CD4-positive, alpha-beta T cell treated with Interleukin-4 for 1 hour (primary cell): ENCODE results near the gene AFP.

Experiments used
- DNase-seq, 2 donors: peaks; one replicate each; pipeline ENCODE4 v3.0.0-alpha.2; 2020 to 2022

AFP gene

DNA sequence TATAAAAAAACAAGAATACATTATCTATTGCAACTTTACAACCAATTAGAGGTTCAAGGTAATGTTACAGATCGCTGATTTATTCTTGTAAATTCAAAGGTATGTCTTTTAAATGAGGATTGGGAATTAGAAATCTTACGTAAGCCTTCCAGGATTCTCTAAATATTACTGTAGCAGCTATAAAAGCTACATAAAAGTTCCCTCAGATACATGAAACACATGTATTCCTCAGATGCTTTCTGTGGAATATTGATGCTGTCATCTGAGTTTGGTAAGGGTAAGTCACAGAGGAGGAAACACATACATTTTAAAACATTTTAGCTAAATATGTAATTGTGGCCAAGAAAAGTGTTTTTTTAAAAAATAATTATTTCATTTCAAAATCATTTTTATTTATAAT lies 3.4 kb downstream of the AFP start:
- no peak for DNase-seq

DNA sequence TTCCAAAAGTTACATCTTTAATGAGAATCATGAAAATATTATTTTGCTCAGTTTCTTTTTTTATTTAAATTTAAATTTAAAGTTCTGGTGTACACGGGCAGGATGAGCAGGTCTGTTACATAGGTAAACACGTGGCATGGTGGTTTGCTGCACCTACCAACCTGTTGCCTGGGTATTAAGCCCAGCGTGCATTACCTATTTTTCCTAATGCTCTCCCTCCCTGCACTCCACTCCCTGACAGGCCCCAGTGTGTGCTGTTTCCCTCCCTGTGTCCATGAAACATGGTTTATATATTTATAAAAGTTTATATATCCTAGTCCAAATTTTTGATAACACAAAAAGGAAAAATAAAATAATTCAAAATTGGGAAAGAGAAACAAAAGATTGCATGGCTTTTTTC lies 4.0 kb downstream of the AFP start:
- no peak for DNase-seq

DNA sequence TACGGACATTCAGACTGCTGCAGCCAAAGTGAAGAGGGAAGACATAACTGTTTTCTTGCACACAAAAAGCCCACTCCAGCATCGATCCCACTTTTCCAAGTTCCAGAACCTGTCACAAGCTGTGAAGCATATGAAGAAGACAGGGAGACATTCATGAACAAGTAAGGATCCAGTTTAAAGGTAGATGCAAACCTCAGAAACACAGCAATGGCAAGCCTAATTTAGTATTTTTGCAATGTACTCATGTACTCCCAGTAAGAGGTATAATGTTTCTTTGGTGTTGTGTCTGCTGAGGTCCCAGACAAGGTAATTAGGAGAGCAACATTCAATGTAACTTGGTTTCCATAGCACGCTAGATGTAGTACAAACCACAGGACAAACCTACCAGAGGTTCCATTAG lies 4.6 kb downstream of the AFP start:
- DNase-seq: no peak

DNA sequence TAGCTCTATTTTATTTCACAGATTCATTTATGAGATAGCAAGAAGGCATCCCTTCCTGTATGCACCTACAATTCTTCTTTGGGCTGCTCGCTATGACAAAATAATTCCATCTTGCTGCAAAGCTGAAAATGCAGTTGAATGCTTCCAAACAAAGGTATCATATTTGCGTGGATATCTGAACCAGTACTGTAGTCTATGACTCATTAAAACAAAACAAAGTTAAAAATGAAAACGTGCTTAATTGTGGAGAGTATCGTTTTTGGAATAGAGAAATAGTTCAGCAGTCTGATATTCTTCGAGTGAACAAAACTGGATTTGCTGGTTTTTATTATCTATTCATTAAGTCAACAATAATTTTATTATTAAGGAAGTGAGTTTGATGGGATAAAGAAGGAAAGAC lies 6.3 kb downstream of the AFP start:
- no peak for DNase-seq

DNA sequence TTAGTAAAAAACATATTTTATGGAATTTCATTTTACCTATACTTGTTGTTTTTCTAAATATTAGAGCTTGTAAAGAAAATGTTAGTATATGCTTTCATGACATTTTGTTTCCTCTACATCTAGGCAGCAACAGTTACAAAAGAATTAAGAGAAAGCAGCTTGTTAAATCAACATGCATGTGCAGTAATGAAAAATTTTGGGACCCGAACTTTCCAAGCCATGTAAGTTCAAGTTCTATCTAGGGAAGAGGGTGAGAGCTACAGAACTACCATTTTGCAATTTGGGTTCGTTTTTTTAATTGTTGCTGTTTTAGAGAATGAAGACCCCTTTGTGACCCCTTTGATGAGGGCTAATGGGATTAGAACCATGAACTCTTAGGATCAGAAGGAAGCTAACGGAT lies 7.2 kb downstream of the AFP start:
- DNase-seq: no peak

DNA sequence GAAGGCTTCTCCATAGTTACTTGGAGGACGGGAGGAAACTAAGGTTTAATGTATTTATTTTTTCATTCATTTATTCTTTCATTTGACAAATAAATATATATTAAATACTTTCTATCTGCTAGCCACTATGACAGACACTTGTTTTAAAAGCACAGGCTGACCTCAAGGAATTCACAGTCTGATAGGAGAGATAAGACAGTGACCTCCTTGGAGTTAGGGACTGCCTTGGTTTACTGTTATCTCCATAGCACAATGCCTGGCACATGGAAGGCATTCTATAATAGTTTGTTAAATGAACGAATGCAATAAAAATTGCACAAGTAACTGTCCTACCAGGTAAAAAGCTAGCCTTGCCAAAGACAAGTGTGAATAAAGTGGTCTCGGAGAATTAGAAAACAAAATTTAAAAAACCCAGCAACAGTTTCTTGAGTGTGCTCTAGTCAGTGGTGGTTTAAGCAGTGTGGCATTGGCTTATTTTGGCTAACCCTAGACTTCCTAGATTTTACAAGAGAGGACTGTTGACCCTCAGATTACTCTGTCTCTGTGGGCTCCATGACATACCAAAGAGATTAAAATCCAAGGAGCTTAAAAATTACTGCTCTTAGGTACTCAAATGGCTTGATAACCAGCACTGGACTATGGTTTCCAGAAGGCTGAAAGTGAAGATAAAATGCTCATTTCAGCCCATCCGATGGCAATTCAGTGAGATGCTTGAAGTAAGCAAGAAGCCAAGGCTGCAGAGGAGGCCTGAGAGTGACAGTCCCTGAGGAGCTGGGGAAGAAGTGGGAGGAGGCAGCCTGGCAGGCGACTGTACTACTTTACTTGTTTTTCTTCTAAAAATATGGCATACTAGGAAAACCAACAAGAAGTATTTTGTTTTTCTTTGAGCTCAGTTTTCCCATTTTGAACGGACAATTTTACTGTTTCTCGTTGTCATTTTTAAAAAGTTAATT lies 9.6 kb downstream of the AFP start:
- DNase-seq: no peak

DNA sequence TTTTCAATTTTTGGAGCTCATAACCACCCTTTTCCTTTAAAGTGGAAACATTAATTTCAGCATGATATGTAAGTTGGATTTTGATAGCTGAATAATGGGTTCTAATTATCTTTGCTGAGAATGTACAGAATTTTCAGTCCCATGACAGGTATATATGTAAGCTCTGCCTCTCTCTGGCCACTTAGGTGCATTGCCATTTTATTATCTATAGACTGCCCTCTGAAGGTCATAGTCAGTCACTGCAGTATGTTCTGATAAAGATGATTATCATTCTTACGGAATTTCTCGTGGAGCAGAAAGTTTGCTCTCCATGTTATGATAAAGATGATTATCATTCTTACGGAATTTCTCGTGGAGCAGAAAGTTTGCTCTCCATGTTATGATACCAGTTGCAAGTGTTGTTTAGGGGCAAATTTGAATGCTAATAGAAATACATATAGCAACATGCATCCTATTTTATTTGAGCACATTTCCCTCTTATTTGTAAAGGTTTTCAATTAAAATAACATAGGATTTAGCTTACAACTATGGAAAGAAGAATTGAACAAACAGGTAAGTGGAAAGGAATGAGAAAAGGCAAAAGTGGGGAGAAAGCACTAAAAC lies 10.4 kb downstream of the AFP start:
- peak in 1 of 2 donors; percentile 36 for DNase-seq

DNA sequence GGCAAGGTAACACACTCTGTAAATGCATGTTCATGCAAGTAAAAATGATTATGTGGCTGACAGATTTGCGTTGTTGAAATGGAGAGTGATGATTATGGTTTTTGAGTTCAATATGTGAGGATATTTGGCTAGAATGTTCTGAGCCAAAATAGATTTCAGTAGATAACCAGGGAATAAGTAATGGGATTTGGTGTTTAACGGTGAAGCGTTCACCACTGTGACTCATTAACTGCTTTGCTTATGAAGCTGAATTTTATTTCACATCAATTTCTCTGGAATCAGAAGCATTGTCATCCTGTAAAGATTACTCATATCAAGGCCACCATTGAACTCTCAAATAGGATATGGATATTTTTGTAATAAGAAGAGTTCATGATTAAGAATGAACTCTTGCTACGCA lies 11.7 kb downstream of the AFP start:
- no peak for DNase-seq

DNA sequence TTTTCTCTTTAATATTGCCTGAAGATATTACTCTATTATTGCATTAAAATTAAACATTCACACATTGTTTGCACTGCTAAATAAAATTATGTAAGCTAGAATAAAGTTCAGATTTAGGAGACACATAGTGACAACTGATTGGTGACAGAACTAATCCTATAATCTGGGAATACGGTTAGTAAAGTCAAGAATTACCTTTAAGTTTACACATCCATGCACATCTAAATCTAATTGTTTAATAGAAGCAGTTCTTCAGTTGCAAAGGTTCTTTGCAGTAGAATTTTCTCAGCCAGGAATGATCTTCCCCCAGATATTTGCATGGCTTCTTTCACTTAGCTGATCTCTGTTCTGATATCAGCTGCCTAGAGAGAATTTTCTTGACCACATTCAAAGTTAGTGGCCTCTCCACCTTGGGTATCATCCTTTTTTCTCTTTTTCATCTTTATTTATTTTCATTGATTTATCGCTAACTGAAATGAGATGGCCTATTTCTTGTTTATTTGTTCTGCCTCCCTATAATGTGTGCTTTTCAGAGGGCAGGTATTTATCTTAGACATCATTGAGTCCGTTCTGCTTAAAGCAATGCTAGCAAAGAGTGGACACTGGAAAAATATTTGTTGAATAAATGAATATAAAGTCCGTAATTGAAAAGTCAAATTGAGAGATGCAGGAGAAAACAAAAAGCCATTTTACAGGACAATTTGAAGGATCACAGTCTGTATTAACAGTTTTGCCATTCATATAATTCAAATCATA lies 12.6 kb downstream of the AFP start:
- DNase-seq: no peak

DNA sequence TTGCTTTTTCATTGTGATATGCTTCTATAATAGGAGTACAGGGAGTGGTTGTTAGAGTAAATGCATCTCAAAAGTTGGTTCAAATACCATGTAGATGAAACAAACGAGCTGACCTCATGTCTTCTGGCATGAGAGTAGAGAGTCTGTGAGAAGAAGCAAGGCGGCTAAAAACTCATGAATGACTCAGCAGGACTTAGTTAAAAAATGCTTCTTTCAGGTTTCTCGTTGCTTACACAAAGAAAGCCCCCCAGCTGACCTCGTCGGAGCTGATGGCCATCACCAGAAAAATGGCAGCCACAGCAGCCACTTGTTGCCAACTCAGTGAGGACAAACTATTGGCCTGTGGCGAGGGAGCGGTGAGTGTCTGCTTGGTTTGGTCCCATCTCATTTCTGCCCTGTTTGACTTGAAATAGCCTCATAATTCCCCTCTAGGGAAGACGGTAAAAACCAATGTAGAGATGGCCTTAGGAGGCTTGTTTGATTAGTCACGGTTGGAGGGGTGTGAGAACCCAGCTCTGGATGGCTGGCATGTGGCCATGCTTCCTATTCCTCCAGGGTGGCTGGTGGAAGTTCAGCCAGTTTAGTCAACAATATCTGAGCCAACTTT lies 14.5 kb downstream of the AFP start:
- no peak for DNase-seq

DNA sequence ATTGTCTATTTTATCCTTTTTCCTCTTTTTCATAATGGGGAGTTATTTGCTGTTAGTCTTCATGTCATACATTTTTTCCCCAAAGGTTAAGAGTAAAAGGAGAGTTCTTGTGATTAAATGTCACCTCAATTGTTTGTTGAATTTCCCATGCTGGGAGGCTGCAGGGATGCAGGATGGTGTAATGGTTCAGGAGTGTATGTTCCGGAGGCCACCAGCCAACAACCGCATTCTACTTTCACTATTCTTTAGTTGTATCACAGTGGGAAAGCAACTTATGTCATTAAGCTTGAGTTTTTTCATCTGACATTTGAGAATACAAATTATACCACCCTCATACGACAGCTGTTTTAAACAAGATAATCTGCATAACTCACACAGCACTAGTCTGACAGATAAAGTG lies 15.4 kb downstream of the AFP start:
- DNase-seq: no peak

DNA sequence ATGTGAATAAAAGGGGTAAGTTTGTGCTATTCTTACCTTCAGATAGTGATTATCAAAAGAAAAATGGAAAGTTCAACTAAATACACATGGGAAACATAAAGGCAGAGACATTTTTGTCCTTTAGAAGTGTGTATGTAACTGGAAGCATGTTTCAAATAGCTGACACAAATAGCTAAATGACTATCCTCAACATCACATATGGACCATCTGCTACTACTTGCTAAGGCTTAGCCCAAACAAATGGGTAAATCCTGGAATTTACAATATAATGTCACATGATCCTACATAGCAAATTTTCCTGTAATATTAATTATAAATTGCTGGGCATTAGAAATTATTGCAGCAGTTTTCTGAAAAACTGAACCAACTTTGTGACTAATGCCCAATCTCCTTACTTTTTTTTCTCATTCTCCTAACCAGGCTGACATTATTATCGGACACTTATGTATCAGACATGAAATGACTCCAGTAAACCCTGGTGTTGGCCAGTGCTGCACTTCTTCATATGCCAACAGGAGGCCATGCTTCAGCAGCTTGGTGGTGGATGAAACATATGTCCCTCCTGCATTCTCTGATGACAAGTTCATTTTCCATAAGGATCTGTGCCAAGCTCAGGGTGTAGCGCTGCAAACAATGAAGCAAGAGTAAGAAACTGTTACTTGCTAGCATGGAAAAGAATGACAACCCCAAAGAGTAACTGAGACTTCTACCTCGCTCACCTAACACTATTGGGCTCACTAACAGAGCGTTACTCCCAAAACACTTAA lies 16.1 kb downstream of the AFP start:
- DNase-seq: no peak

DNA sequence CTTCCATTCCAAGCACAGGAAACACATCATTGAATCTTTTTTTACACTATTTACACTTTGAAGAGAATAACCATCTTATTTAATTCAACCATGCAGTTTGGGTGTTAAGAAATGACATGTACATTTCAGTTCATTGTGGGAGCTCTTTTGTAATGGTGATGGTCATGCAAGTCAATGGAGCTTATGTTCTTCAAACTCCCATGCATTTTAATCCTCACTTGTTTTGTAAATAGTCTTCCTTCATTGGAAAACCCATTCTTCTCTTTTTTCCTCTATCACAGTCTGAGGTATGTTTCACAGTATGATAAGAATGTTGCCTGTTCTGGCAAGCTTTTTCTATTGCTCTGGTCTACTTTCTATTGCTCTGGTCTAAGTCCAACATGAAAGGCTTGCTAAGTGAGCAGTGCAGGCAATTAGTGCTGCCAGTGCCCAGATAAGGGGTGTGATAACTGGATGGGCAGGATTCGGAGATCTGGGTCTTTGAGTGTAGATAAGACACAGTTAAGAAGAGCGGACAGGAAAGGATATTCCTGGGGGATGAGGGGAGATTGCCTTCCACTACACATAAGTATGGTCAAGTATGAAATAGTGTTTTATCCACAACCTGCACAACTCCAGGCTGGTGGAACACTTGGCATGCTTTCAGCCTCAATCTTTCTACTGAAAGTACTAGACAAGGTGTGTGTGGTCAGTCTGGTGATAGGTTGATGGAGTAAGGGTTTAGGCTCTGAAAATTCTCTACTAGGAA lies 17.1 kb downstream of the AFP start:
- DNase-seq: no peak

DNA sequence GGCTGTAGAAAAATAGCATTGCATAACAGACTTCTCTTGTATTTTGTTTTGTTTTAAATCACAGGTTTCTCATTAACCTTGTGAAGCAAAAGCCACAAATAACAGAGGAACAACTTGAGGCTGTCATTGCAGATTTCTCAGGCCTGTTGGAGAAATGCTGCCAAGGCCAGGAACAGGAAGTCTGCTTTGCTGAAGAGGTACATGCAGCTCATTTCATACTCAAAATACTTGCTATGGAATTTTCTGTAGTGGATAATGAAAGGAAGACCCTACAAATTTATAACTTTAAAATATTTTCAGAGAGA lies 17.6 kb downstream of the AFP start:
- DNase-seq: no peak

DNA sequence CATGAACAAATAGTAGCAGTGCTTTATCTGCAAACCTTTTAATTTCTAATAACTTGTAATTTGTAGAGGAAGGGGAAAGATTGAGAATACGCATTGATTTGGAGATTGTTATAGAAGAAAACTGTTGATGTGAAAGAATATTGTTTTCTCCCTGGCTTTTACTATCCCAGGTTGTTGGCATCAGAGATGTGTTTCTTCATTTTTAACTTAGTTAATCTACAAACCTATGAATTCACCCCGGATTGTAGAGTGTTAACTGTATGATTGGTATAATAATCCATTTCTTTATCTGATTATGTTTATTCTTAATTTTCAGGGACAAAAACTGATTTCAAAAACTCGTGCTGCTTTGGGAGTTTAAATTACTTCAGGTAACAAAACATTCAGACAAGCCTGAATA lies 18.9 kb downstream of the AFP start:
- no peak for DNase-seq

DNA sequence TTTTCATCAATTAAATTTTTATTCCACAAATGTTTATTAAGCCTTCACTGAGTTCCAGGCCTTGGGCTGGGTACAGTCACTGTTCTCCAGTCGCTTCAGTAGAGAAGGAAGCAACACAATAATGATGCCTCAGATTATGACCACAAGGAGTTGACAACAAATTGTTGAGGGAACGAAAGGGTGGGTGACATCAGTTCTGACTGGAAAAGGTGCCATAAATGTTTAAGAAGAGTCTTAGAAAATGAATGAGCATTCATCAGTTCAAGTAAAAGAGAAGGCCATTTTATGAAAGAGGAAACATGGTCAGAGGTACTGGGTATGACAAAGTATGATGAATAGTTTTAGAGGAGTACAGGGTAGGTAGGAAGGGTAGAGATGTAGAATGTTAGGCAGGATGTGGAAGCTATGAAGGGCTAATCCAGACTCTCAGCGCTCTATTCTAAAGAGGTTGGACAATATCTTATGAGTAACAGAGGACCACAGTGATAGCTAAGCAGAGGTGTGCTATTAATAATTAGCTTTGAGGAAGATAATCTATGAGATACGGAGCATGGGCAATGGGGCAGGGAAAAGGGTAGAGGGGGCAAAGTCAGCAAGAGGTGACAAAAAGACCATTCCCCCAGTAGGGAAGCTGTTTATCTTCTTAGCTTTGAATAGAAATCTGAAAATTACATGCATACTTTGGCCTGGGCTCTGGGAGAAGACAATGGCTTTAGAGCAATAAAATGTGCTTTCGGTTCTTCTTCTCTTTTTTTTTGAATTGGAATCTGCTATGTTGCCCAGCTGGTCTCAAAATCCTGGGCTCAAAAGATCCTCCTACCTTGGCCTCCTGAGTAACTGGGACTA lies 20.4 kb downstream of the AFP start:
- DNase-seq: no peak

DNA sequence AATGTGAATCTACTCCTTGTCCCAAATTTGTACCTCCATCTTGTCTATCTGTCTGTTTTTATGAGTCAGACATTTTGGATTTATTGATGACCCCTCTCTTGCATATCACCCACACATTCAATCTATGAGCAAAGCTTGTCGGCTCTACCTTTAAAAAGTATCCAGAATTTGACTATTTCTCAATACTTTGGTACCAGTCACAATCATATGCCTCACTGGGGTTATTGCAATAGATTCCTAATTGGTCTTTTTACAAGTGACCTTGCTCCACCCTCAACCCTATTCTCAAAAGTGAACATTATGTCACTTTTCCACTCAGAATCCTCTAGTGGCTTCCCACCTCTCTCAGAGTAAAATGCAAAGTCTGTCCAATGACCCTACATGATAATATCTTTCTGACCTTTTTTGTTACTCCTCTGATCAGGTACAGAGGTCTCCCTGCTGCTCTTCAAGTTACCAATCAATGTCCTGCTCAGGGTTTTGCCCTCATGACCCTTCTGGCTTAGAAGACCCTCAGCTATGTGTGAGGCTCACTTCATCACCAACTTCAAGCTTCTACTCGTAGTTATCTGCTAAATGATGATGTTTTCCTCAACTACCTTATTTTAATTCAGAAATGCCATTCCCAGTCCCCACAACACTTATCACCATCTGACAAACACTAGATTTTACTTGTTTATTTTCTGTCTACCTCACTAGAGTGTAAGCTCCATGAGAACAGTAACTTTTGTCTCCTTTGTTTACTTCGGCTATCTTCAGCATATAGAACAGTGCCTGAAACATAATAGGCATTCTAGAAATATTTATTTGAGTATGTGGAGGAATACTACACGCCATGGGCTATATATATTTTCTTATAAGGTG lies 22.4 kb downstream of the AFP start:
- DNase-seq: no peak

DNA sequence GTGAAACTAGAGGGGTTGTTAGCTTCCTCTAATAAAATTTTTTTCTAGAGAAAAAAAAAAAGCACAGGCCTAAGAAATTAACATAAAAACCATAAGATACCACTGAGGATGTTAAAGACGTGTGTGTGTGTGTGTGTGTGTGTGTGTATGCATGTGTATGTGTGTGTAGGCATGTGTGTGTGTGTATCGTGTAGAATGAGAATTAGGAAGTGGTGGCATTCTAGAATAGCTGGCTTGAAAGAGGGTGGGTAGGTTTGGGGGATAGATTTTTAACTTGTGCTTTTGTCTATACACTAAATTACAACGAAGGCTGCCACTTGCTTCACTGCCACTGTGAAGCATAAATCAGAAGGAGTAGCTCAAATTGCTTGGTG lies 23.0 kb downstream of the AFP start:
- DNase-seq: no peak

DNA sequence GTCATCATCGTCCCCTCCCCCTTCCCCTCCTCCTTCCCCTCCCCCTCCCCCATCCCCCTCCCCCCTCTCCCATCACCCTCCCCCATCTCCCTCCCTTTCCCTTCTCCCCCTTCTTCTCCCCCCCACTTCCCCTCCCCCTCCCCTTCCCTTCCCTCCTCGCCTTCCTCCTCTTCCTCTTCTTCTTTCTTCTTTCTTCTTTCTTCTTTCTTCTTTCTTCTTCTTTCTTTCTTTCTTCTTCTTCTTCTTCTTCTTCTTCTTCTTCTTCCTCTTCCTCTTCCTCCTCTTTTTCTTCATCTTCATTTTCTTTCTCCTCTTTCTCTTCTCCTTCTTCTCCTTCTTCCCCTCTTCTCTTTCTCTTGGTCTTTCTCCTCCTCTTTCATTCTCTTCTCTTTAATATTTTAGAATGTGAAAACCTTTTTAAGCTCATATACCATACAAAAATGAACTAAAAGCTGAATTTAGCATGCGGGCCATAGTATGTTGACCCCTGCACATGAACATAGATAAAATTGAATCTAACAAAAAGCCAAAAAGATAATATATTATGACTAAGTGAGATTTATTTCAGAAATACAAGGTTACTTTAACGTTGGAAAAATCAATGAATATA lies 25.0 kb downstream of the AFP start:
- DNase-seq: no peak

DNA sequence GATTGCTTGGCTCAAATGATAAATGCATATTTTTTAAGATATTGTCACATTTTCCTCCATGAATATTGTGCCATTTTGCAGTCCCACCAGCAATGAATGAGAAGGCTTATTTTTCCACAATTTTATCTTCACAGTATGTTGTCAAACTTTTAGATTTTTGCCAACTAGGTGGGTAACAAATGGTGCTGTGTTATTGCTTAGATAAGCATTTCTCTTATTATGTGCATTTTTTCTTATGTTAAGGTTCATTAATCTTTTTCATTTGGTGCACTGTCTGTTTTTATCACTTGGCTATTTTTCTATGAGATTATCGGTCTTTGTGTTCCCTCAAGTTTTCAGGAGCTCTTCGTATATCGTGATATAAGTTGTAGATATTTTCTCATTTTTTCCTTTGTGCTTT lies 32.1 kb downstream of the AFP start:
- DNase-seq: no peak
